Epithelial cell of proximal tubule (primary cell): Measurements from ENCODE around the gene ANXA11. TPM values are rescaled to one million over a fixed set of nuclear protein-coding genes. Genes with fewer than 3 reads are reported as not detected.

Source experiments
- DNase-seq: peaks from one replicate; pipeline ENCODE4 v3.0.0-alpha.2; 2011; ENCODE audit warnings: low read depth
- H3K4me3 ChIP-seq: 2 replicates; pipeline ENCODE4 v1.5.1; 2011; ENCODE audit warnings: low read depth, mild to moderate bottlenecking, low read length
- CTCF ChIP-seq: conservative IDR thresholded peaks from 2 replicates; pipeline ENCODE4 v1.5.1; 2012; ENCODE audit warnings: low read depth, mild to moderate bottlenecking, low read length
- total RNA-seq: library from RNA; depleted of rRNA; stranded (reverse); fragments of >200 nt; gene quantifications from 2 replicates; pipeline ENCODE4 v1.2.3, GENCODE V29; 2015

Gene ANXA11
- total RNA-seq, 1 donor from 2014 or later, result 153 TPM

GRCh38 chr10:80200259-80200658 lies 5.1 kb downstream of the ANXA11 start:
- H3K4me3 ChIP-seq, result no peak overlapping the region
- TF ChIP-seq CTCF, result no peak
- DNase-seq, result no peak

- peak; percentile 32 for TF ChIP-seq CTCF
- DNase-seq, result no peak
- H3K4me3 ChIP-seq, result no peak overlapping the region
Measured at GRCh38 chr10:80199828-80200227, 5.5 kb downstream of the ANXA11 start.

- H3K4me3 ChIP-seq, result no peak overlapping the region
- TF ChIP-seq CTCF, result no peak
- DNase-seq, result no peak
Measured at GRCh38 chr10:80197972-80198916, 7.1 kb downstream of the ANXA11 start.

- peak overlapping the region; percentile 27 for H3K4me3 ChIP-seq
- no peak for TF ChIP-seq CTCF
- no peak for DNase-seq
Measured at GRCh38 chr10:80196950-80197315, 8.4 kb downstream of the ANXA11 start.

GRCh38 chr10:80196270-80196949 lies 8.9 kb downstream of the ANXA11 start:
- peak; percentile 83 for DNase-seq
- no peak for TF ChIP-seq CTCF
- peak overlapping the region; percentile 27 for H3K4me3 ChIP-seq

- no peak for DNase-seq
- no peak for TF ChIP-seq CTCF
- H3K4me3 ChIP-seq, result no peak overlapping the region
Measured at GRCh38 chr10:80195046-80195574, 10.2 kb downstream of the ANXA11 start.
